Measurements from ENCODE around the gene IVNS1ABP.
A peak's percentile ranks its signal among the peaks of the same experiment; 100 is the strongest.

The IVNS1ABP gene

DNA sequence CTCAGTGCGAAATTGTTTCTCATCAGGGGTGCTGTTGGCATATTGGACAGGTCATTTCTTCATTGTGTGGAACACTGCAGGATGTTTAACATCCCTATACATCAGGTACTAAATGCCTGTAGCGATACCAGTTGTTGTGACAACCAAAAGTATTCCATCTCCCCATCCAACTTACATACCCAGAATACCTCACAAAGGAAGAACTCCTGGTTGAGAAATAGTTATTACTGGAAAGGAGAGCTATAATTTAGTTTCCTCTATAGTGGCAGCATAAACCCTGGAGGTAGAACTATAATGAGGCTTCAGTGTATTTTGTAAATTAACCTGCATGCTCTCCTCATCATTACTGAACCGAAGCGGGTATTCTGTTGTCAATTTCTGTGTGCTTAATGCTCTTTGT, 45.1 kb downstream of the IVNS1ABP start:
- no peaks in the 10 kb centered on the region for H3K4me1 ChIP-seq (ENCODE audit: control insufficient read depth, insufficient read depth, low read length)
- no peak overlapping the region for H3K27ac ChIP-seq (ENCODE audit: low read depth, low read length)
- H3K9me3 ChIP-seq (ENCODE audit: control insufficient read depth, insufficient read depth, low read depth, low read length), result no peaks in the 10 kb centered on the region
- H3K4me3 ChIP-seq (ENCODE audit: low read depth, low read length), result no peak overlapping the region
- H3K27me3 ChIP-seq (ENCODE audit: control insufficient read depth, insufficient read depth, low read length), result no peaks in the 10 kb centered on the region
- no peak overlapping the region for H3K9ac ChIP-seq (ENCODE audit: low read length)
- no peaks in the 10 kb centered on the region for H3K36me3 ChIP-seq (ENCODE audit: control insufficient read depth, insufficient read depth, low read length)

DNA sequence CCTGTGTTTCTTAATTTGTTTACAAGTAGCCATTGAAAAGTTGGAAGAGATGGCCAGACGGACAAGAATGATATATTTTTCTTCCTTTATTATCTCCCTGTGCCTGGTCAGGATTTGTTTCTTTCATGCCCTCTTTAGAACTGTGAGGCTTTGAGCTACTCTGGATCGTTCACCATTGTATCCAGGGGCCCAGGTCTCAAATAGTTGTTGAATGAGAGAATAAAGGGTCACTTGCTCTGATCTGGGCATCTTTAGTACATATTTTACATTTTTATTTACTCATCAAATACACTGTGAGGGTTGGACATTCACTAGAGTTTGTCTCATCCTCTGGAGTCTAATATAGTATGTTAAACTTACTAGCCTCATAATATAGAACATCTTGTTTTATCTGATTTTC, 48.7 kb downstream of the IVNS1ABP start:
- Histone ChIP-seq H3K4me3 (ENCODE audit: low read depth, low read length) (no peak overlapping the region), H3K36me3 (ENCODE audit: control insufficient read depth, insufficient read depth, low read length) (no peaks in the 10 kb centered on the region), H3K27ac (ENCODE audit: low read depth, low read length) (no peak overlapping the region), H3K27me3 (ENCODE audit: control insufficient read depth, insufficient read depth, low read length) (no peaks in the 10 kb centered on the region), H3K9me3 (ENCODE audit: control insufficient read depth, insufficient read depth, low read depth, low read length) (no peaks in the 10 kb centered on the region), H3K4me1 (ENCODE audit: control insufficient read depth, insufficient read depth, low read length) (no peaks in the 10 kb centered on the region), H3K9ac (ENCODE audit: low read length) (no peak overlapping the region)

DNA sequence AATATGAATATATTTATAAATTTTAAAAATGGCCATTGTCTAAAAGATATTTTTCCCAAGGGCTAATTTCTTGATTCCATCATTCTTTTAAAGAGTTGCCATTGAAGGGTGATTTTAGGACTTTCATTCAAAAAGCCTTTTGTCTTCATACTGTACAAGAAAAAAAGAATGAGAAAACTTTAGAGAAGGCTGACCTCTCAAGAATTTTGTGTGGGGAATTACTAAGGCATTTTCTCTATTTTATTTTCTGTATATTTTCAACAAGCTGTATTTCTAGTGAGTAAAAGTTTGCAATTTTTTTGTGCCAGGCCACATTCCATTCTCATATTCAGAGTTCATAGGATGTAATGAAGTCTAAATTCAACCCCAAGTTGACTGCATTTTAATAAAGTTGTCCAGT, 49.3 kb downstream of the IVNS1ABP start:
- Histone ChIP-seq H3K27ac (ENCODE audit: low read depth, low read length) (no peak overlapping the region), H3K9me3 (ENCODE audit: control insufficient read depth, insufficient read depth, low read depth, low read length) (no peaks in the 10 kb centered on the region), H3K36me3 (ENCODE audit: control insufficient read depth, insufficient read depth, low read length) (no peaks in the 10 kb centered on the region), H3K27me3 (ENCODE audit: control insufficient read depth, insufficient read depth, low read length) (no peaks in the 10 kb centered on the region), H3K4me3 (ENCODE audit: low read depth, low read length) (no peak overlapping the region), H3K4me1 (ENCODE audit: control insufficient read depth, insufficient read depth, low read length) (no peaks in the 10 kb centered on the region), H3K9ac (ENCODE audit: low read length) (no peak overlapping the region)

DNA sequence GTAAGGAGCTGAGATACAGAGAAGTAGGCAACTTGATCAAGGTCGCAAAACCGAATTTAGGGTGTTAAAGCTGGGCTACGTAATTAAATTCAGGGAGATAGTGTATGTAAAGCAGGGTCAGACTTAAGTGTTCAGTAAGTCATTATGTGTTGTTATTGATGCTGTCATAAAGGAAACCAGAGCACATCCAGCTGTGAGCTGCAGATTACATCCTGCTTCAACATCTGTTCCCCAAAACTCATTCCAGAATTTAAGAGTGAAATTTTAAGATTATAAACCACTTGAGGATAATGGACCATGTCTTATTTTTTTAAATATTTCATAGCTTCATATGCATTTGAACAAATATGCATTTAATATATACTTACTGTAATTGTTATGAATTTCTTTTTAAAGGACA, 49.7 kb downstream of the IVNS1ABP start:
- no peaks in the 10 kb centered on the region for H3K36me3 ChIP-seq (ENCODE audit: control insufficient read depth, insufficient read depth, low read length)
- no peak overlapping the region for H3K9ac ChIP-seq (ENCODE audit: low read length)
- H3K27me3 ChIP-seq (ENCODE audit: control insufficient read depth, insufficient read depth, low read length), result no peaks in the 10 kb centered on the region
- no peaks in the 10 kb centered on the region for H3K9me3 ChIP-seq (ENCODE audit: control insufficient read depth, insufficient read depth, low read depth, low read length)
- no peak overlapping the region for H3K4me3 ChIP-seq (ENCODE audit: low read depth, low read length)
- no peak overlapping the region for H3K27ac ChIP-seq (ENCODE audit: low read depth, low read length)
- no peaks in the 10 kb centered on the region for H3K4me1 ChIP-seq (ENCODE audit: control insufficient read depth, insufficient read depth, low read length)

DNA sequence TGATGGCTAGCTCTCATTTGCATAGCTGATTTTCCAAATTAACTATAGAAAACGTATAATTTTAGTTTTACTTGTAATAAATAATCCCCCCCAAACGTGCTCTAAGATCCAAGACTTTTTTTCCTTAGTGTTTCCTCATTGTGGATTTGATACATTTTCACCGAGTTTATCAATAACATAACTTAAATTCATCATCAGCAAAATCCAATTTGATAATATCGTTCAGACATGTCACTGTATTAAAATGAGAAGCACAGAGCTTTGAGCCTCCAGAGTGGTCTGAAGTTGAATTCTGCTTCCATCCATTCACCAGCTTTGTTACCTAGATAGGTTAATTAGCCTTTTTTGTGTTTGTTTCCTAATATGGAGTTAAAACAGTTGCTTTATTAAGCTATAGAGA, 51.7 kb downstream of the IVNS1ABP start:
- H3K4me3 ChIP-seq (ENCODE audit: low read depth, low read length), result no peak overlapping the region

DNA sequence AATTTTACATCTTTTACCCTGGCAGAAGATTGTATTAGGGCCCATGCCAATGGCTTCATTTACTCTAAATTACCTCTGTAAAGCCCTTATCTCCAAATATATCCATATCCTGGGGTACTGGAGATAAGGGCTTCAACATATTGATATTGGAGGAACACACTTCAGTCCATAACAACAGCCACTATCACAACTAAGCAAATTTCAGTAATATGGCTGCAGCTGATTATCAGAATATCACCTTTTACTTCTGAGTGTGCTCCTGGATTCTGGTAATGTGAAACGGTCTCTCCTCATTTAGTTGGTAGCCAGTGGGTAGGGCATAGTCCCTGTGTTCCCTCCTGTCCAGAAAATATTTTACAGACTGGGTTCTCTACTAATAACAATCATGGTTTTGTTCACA, 53.3 kb downstream of the IVNS1ABP start:
- no peaks in the 10 kb centered on the region for H3K36me3 ChIP-seq (ENCODE audit: control insufficient read depth, insufficient read depth, low read length)
- H3K27ac ChIP-seq (ENCODE audit: low read depth, low read length), result no peak overlapping the region
- H3K4me1 ChIP-seq (ENCODE audit: control insufficient read depth, insufficient read depth, low read length), result no peaks in the 10 kb centered on the region
- H3K9ac ChIP-seq (ENCODE audit: low read length), result no peak overlapping the region
- no peaks in the 10 kb centered on the region for H3K9me3 ChIP-seq (ENCODE audit: control insufficient read depth, insufficient read depth, low read depth, low read length)
- no peaks in the 10 kb centered on the region for H3K27me3 ChIP-seq (ENCODE audit: control insufficient read depth, insufficient read depth, low read length)
- H3K4me3 ChIP-seq (ENCODE audit: low read depth, low read length), result no peak overlapping the region

More for the DNA sequence above, 51.7 kb downstream of the IVNS1ABP start:
- H3K9me3 ChIP-seq (ENCODE audit: control insufficient read depth, insufficient read depth, low read depth, low read length), result no peaks in the 10 kb centered on the region
- no peaks in the 10 kb centered on the region for H3K36me3 ChIP-seq (ENCODE audit: control insufficient read depth, insufficient read depth, low read length)
- H3K9ac ChIP-seq (ENCODE audit: low read length), result no peak overlapping the region
- no peaks in the 10 kb centered on the region for H3K4me1 ChIP-seq (ENCODE audit: control insufficient read depth, insufficient read depth, low read length)
- H3K27ac ChIP-seq (ENCODE audit: low read depth, low read length), result no peak overlapping the region
- H3K27me3 ChIP-seq (ENCODE audit: control insufficient read depth, insufficient read depth, low read length), result no peaks in the 10 kb centered on the region

DNA sequence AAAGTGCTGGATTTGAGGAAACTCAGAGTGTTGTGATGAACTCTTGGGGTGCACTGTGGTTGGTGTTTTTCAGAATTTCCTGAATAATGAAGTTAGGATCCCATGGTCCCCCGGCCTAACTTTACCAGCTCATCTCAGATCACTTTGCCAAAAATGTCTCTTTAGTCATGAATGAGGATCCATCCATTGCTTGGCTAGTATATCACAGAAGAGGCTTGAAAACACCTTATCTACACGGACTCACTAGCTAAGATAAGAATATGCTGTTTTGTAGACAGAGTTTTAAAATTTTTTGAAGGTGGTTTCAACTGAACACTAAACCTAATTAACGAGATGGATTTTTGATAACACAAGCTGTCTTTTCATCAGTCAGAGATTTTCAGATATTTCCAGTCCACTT, 53.8 kb downstream of the IVNS1ABP start:
- Histone ChIP-seq H3K27me3 (ENCODE audit: control insufficient read depth, insufficient read depth, low read length) (no peaks in the 10 kb centered on the region), H3K9me3 (ENCODE audit: control insufficient read depth, insufficient read depth, low read depth, low read length) (no peaks in the 10 kb centered on the region), H3K4me1 (ENCODE audit: control insufficient read depth, insufficient read depth, low read length) (no peaks in the 10 kb centered on the region), H3K9ac (ENCODE audit: low read length) (no peak overlapping the region), H3K27ac (ENCODE audit: low read depth, low read length) (no peak overlapping the region), H3K36me3 (ENCODE audit: control insufficient read depth, insufficient read depth, low read length) (no peaks in the 10 kb centered on the region), H3K4me3 (ENCODE audit: low read depth, low read length) (no peak overlapping the region)

DNA sequence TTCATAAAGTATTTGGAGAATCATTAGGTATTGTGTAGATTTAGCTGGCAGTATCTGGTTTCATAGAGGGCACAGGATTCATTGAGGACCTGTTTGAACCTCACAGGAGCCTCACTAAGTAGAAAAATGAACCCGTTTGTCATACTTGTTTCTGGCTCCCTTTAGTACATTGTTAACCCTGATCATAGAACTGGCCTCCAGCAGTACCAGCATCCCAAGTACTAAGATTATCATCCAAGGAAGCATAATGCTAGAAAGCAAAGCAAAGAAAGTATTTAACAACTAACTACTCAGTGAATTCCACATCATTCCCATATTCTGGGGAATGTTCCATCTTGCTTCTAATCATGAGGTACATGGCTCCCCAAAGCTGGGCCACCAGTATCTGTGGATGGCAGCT, 54.9 kb downstream of the IVNS1ABP start:
- H3K9me3 ChIP-seq (ENCODE audit: control insufficient read depth, insufficient read depth, low read depth, low read length), result peaks cover 2% of the 10 kb centered on the region; the same call in 1 of the 2 replicates
- H3K27ac ChIP-seq (ENCODE audit: low read depth, low read length), result no peak overlapping the region
- peaks cover 4% of the 10 kb centered on the region; the same call in 1 of the 2 replicates for H3K4me1 ChIP-seq (ENCODE audit: control insufficient read depth, insufficient read depth, low read length)
- no peak overlapping the region for H3K4me3 ChIP-seq (ENCODE audit: low read depth, low read length)
- no peaks in the 10 kb centered on the region for H3K36me3 ChIP-seq (ENCODE audit: control insufficient read depth, insufficient read depth, low read length)
- no peak overlapping the region for H3K9ac ChIP-seq (ENCODE audit: low read length)
- no peaks in the 10 kb centered on the region for H3K27me3 ChIP-seq (ENCODE audit: control insufficient read depth, insufficient read depth, low read length)

DNA sequence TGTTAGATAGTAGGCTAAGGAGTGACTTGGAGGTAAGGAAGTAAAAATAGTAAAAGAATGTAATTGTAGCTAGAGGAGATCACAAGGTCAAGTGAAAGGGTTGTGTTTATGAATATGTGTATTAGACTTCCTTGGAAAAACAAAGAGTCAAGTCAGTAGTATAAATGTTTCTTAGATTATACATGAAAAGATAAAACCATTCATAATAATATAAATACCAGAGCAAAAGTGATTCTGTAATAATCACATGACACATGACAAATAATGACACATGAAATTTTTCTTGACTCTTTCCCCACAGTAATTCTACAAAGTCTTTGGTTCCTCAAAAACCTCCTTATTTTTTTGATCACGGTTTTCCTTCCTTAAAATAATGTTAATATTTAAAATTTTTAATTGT, 56.4 kb downstream of the IVNS1ABP start:
- no peaks in the 10 kb centered on the region for H3K27me3 ChIP-seq (ENCODE audit: control insufficient read depth, insufficient read depth, low read length)
- H3K9me3 ChIP-seq (ENCODE audit: control insufficient read depth, insufficient read depth, low read depth, low read length), result peaks cover 2% of the 10 kb centered on the region; the same call in 1 of the 2 replicates
- peaks cover 4% of the 10 kb centered on the region; the same call in 1 of the 2 replicates for H3K4me1 ChIP-seq (ENCODE audit: control insufficient read depth, insufficient read depth, low read length)
- no peaks in the 10 kb centered on the region for H3K36me3 ChIP-seq (ENCODE audit: control insufficient read depth, insufficient read depth, low read length)
- no peak overlapping the region for H3K27ac ChIP-seq (ENCODE audit: low read depth, low read length)
- no peak overlapping the region for H3K9ac ChIP-seq (ENCODE audit: low read length)
- no peak overlapping the region for H3K4me3 ChIP-seq (ENCODE audit: low read depth, low read length)

DNA sequence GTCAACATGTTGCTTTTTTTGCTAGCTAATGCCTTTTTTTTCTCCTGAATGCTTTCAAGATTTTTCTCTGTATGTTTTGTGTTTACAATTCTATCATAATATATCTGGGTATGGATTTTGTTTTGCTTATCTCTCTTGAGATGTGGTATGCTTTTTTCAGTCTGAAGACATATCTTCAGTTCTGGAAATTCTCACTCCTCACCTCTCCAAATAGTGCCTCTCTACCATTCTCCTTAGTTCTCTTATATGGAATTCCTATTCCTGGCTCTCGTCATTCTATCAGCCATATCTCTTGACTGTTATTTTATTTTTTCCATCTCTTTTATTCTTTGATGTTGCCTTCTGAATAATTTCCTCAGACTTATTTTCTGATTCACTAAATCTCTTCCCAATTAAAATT, 58.4 kb downstream of the IVNS1ABP start:
- no peaks in the 10 kb centered on the region for H3K36me3 ChIP-seq (ENCODE audit: control insufficient read depth, insufficient read depth, low read length)
- H3K27me3 ChIP-seq (ENCODE audit: control insufficient read depth, insufficient read depth, low read length), result no peaks in the 10 kb centered on the region
- peak overlapping the region; percentile 53; the same call in 1 of the 2 replicates for H3K4me3 ChIP-seq (ENCODE audit: low read depth, low read length)
- no peak overlapping the region for H3K9ac ChIP-seq (ENCODE audit: low read length)
- peaks cover 2% of the 10 kb centered on the region; the same call in 1 of the 2 replicates for H3K9me3 ChIP-seq (ENCODE audit: control insufficient read depth, insufficient read depth, low read depth, low read length)
- no peak overlapping the region for H3K27ac ChIP-seq (ENCODE audit: low read depth, low read length)
- H3K4me1 ChIP-seq (ENCODE audit: control insufficient read depth, insufficient read depth, low read length), result peaks cover 4% of the 10 kb centered on the region; the same call in 1 of the 2 replicates

DNA sequence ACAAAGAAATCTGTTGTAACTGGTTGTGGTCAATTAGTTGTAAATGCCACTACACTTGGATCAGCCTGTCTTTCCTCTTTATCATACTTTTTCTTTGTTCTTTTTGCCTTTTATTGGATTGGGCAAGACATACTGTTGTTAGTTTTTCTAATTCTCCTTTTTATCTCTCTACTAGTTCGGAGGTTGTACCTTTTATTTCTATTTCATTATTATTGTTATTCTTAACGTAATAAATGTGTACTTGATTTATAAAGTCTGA, 59.2 kb downstream of the IVNS1ABP start:
- no peak overlapping the region for H3K9ac ChIP-seq (ENCODE audit: low read length)

More for the DNA sequence above, 59.2 kb downstream of the IVNS1ABP start:
- Histone ChIP-seq H3K27me3 (ENCODE audit: control insufficient read depth, insufficient read depth, low read length) (no peaks in the 10 kb centered on the region), H3K9me3 (ENCODE audit: control insufficient read depth, insufficient read depth, low read depth, low read length) (peaks cover 2% of the 10 kb centered on the region; the same call in 1 of the 2 replicates), H3K4me3 (ENCODE audit: low read depth, low read length) (peak overlapping the region; percentile 53; the same call in 1 of the 2 replicates), H3K4me1 (ENCODE audit: control insufficient read depth, insufficient read depth, low read length) (peaks cover 4% of the 10 kb centered on the region; the same call in 1 of the 2 replicates), H3K27ac (ENCODE audit: low read depth, low read length) (no peak overlapping the region), H3K36me3 (ENCODE audit: control insufficient read depth, insufficient read depth, low read length) (no peaks in the 10 kb centered on the region)

Data from HUES6 (cell line).